Esophagus mucosa (tissue), 1 donor: ENCODE results near the gene ZNF619. TPM values are rescaled to one million over a fixed set of nuclear protein-coding genes. Genes with fewer than 3 reads are reported as not detected.
"Not testable (repeated sequence)": the region's sequence is repeated elsewhere in the genome, so short reads cannot be mapped to it uniquely, and the experiment has no call there.

Experiments used
- ATAC-seq: fragments of 200-7000 bp; cut with Tn5 transposase; one replicate; pipeline ENCODE4 v1.9.1; 2020
- total RNA-seq: library from RNA; stranded (reverse); gene quantifications from one replicate; pipeline ENCODE4 v1.2.4, GENCODE V29; 2023
- donor health status: DM: yes; HTN: yes; CAD: no.

ZNF619 gene
- total RNA-seq: 3.6 TPM

DNA sequence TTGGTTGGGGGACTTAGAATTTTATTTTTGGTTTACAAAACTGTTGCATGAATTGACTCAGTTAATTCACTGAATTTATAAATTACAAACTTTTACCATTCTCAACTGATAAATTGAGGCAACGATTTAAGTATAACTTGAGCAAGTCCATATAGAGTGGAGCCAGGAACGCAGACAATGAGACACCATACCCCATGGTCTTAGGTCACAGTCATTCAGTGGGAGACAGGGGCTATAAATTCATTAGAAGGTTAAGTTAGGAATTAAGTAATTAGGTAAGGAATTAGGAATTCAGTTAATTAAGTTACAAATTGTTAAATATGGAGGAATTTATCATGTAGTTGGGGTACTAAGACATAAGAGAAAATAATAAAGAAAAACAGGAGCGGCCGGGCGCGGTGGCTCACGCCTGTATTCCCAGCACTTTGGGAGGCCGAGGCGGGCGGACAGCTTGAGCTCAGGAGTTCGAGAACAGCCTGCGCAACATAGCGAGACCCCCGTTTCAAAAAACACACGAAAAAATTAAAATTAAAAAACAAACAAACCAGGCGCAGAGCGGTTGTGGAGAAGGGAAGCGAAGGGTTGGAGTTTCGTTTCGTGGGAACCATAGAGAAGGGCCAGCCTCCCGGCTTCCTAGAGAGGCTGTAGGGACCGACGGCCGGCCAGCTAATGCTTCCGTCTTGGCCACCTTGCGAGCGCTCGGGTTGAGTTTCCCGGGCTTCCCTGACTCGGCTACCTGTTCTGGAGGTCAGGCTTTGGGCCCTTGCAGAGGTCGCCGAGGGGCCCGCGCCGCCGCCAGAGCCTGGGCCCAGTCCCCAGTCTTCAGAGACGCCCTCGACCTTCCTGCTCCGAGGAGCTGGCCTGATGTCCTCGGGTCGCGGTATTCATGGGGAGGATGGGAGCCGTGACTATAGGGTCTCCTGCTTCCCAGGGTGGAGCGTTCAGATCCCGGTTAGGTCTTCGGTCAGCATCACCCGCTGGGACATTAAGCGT is at the start of gene ZNF619:
Gene ZNF619 (plus strand): TSS at position 645 of the 993 bp plus-strand sequence. CDS start 858 bp downstream, outside the sequence.
- peak; percentile 81 for ATAC-seq

- no peak for ATAC-seq
Measured at GRCh38 chr3:40432793-40433192, 44.1 kb upstream of the ZNF619 start.

DNA sequence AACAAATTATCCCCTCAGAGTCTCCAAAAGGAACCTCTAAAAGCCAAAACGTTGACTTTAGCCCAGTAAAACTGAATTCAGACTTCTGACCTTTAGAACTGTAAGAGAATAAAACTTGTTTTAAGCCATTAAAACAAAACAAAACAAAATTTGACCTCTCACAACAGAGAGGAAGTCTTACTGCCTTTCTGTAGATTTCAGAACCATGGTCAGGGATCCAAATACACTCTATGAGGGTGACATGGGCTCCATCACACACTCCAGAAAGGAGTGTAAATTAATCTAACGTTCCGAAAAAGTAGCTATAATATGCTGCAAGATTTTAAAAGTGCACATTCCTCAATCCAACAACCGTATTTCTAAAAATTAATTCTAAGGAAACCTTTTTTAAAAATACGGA is 39.0 kb upstream of the ZNF619 start:
- no peak for ATAC-seq

DNA sequence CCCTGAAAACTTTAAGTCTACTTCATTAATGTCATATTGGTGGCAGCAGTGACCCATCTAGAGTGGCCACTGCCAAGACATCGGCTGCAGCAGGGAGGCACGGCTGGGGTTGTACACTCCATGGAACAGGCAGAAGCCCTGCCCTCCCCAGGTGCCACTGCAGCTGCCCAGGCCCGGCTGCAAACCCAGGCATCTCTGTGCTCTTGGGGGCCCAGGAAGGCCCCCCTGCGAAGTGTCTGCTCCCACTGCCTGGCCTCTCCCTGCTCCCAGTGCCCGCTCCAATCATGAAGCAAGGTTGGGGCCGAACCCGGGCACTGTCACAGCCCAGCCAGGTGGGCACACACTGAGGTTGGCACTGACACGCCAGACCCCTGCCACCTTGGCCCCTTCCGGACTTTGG is 31.9 kb upstream of the ZNF619 start:
- no peak for ATAC-seq

GRCh38 chr3:40445880-40446279 is 31.0 kb upstream of the ZNF619 start:
- no peak for ATAC-seq

GRCh38 chr3:40450438-40450837 is 26.5 kb upstream of the ZNF619 start:
- no peak for ATAC-seq

GRCh38 chr3:40451551-40451950 is 25.4 kb upstream of the ZNF619 start:
- ATAC-seq: no peak

GRCh38 chr3:40452057-40452456 is 24.9 kb upstream of the ZNF619 start:
- no peak for ATAC-seq

GRCh38 chr3:40452562-40452875 is 24.4 kb upstream of the ZNF619 start:
- ATAC-seq: no peak

GRCh38 chr3:40452876-40453730 is 23.8 kb upstream of the ZNF619 start:
- peak; percentile 98 for ATAC-seq

GRCh38 chr3:40453933-40454332 is 23.0 kb upstream of the ZNF619 start:
- no peak for ATAC-seq

GRCh38 chr3:40455328-40455727 is 21.6 kb upstream of the ZNF619 start:
- ATAC-seq: no peak

GRCh38 chr3:40456279-40456939 is 20.5 kb upstream of the ZNF619 start:
- ATAC-seq: no peak

DNA sequence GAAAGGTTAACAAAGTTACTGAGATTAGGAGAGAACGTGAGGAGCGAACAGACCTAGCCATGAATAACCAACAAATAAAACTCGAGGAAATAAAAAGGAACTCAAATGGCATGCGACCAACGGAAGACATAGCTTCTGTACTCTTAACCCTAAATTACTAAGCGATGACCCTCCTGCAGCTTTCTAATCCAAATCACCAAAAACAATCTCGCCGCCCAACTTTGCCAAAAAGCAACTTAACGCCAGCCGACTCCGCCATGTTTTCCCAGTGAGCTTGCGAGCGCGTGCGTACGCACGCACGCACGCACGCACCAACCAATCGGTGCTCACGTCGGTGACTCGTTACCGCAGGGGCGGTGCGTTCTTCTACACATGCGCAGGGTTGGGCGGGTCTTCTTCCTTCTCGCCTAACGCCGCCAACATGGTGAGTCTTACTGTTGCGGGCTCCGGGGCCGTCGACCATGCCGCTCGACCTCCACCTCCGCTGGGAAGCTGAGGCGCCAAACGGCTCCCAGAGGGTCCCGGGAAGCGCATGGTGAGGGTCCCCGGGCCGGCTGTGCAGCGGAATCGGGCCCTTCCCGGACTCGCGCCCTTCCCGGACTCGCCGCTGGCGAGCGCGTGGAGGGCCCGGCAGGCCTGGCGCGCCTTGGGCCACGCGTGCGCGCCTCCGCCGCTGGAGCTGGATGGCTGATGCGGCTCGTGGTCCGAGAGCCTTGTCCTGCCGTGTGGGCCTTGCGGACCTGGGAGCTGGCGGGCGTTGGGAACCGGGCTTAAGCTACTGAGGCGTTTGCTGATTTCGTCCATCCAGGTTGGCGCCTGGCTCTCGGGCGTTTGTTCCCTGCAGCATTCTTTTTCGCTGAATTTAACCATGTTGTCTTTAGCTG is 19.7 kb upstream of the ZNF619 start, which contains the start of gene RPL14:
Gene RPL14 (plus strand): TSS at position 400 of the 884 bp plus-strand sequence. CDS start 133 bp downstream, at position 533.
- peak; percentile 90 for ATAC-seq

DNA sequence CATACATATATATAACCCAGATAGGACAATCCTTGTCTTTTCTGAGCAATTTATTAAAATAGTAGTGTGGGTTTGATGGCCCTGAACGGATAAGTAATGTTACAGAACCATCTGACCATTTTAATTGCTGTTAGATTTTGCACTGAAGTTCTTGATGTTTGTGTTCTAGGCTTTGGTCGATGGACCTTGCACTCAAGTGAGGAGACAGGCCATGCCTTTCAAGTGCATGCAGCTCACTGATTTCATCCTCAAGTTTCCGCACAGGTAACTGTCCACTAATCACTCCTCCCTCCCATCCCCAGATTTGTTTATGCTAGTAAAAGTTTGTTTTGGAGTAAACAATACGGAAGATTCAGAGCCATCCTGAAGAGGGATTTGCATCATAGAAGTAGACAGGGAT is 18.4 kb upstream of the ZNF619 start:
- no peak for ATAC-seq

- peak; percentile 15 for ATAC-seq
Measured at GRCh38 chr3:40460481-40460880, 16.4 kb upstream of the ZNF619 start.

GRCh38 chr3:40461161-40461560 is 15.8 kb upstream of the ZNF619 start:
- no peak for ATAC-seq

GRCh38 chr3:40462838-40463237 is 14.1 kb upstream of the ZNF619 start:
- not testable (repeated sequence) for ATAC-seq

DNA sequence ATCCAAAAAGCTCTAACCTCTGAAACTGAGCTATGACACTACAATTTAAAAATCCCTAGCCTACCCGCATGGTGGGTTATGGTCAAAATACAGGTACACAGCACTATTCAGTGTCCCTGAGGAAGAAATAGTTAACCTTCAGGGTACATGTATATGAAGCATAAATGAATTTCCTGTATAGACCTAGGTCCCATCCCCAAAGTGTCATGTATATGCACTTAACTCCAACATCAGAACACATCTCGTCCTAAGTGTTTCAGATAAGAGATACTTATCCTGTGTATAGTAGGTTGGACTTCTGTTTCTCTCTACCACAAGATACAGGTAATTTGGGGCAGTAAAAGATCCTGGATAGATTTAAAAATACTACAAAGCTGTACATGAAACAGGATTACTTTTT is 13.3 kb upstream of the ZNF619 start:
- ATAC-seq: no peak

- ATAC-seq: no peak
Measured at GRCh38 chr3:40464339-40465110, 12.4 kb upstream of the ZNF619 start.

DNA sequence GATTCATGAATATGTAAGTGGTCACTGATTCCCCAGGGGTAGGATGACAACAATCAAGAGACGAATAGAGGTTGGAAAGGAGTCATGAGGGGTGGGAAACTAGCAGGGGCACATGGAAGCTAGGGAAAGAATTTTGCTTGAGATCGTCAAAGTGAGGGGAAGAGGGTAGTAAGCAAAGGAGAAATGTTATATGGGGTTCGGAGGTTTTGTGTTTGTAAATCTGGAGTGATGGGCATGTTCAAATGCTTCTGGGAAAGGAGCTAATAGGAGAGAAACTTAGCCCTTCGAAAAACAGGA is 11.9 kb upstream of the ZNF619 start:
- ATAC-seq: no peak
